IMR-90 (cell line): ENCODE measurements around the gene ZBTB9. TPM values are rescaled to one million over a fixed set of nuclear protein-coding genes. Genes with fewer than 3 reads are reported as not detected.

Experiments used
- ATAC-seq: fragments of 200-7000 bp; cut with Tn5 transposase; 2 replicates; pipeline ENCODE4 v1.9.1; 2020; ENCODE audit warnings: low read depth, mild to moderate bottlenecking, moderate library complexity
- BruUV-seq: library from RNA; stranded (reverse); fragments of 400-500 nt; replicated peaks from 2 replicates; lab custom pipeline; 2021; lab: Mats Ljungman, UMichigan
- CTCF ChIA-PET: fragments of 300-600 bp; formaldehyde crosslinking; extraction: SDS; loops from one replicate; lab custom pipeline; 2021; ENCODE audit warnings: antibody characterized with exemption; lab: Yijun Ruan, JAX
- POLR2A ChIA-PET: fragments of 300-600 bp; sonication (Branson Sonifier 250); formaldehyde crosslinking; loops from one replicate; lab custom pipeline; 2022; ENCODE audit warnings: antibody characterized with exemption; ENCODE audit not compliant: unreplicated experiment; lab: Charles Lee
- DNase-seq: peaks from one replicate; pipeline ENCODE4 v3.0.0; 2013
- H2AFZ ChIP-seq: replicated peaks from 2 replicates; pipeline ENCODE3; 2013; ENCODE audit warnings: low read length, mild to moderate bottlenecking; ENCODE audit not compliant: poor library complexity
- H2AK5ac ChIP-seq: 2 replicates; pipeline ENCODE4 v1.6.1; 2013; ENCODE audit warnings: low read depth, low read length, inconsistent platforms
- H2AK9ac ChIP-seq: replicated peaks from 2 replicates; pipeline ENCODE3; 2013; ENCODE audit warnings: mild to moderate bottlenecking, low read depth, low read length, moderate library complexity; ENCODE audit not compliant: poor library complexity
- H2BK120ac ChIP-seq: 2 replicates; pipeline ENCODE4 v1.6.1; 2013; ENCODE audit warnings: low read depth, low read length, inconsistent platforms
- H2BK15ac ChIP-seq: 3 replicates; pipeline ENCODE4 v1.6.1; 2013; ENCODE audit warnings: low read depth, low read length, inconsistent platforms
- H2BK20ac ChIP-seq: 2 replicates; pipeline ENCODE4 v1.6.1; 2013; ENCODE audit warnings: low read depth, mild to moderate bottlenecking, inconsistent platforms, low read length, moderate library complexity
- H2BK5ac ChIP-seq: 2 replicates; pipeline ENCODE4 v1.6.1; 2013; ENCODE audit warnings: mild to moderate bottlenecking, low read depth, low read length, inconsistent platforms; ENCODE audit not compliant: poor library complexity, severe bottlenecking
- H3K14ac ChIP-seq: replicated peaks from 2 replicates; pipeline ENCODE4 v1.6.1; 2013; ENCODE audit warnings: low read depth, low read length, inconsistent platforms
- H3K18ac ChIP-seq: 2 replicates; pipeline ENCODE4 v1.6.1; 2013; ENCODE audit warnings: low read depth, low read length, control low read depth
- H3K23ac ChIP-seq: 2 replicates; pipeline ENCODE4 v1.6.1; 2013; ENCODE audit warnings: low read depth, low read length, inconsistent platforms
- H3K27ac ChIP-seq: 2 replicates; pipeline ENCODE4 v1.5.1; 2013; ENCODE audit warnings: mild to moderate bottlenecking, control low read depth, low read length; ENCODE audit not compliant: insufficient read depth
- H3K27me3 ChIP-seq: 2 replicates; pipeline ENCODE4 v1.6.1; 2013; ENCODE audit warnings: low read length; ENCODE audit not compliant: control insufficient read depth, insufficient read depth
- H3K36me3 ChIP-seq: 2 replicates; pipeline ENCODE4 v1.6.1; 2013; ENCODE audit warnings: low read length, mixed read lengths; ENCODE audit not compliant: control insufficient read depth, insufficient read depth
- H3K4ac ChIP-seq: 2 replicates; pipeline ENCODE4 v1.6.1; 2013; ENCODE audit warnings: low read depth, low read length, inconsistent platforms
- H3K4me1 ChIP-seq: 2 replicates; pipeline ENCODE4 v1.6.1; 2013; ENCODE audit warnings: low read length, mixed read lengths; ENCODE audit not compliant: control insufficient read depth, insufficient read depth
- H3K4me2 ChIP-seq: 2 replicates; pipeline ENCODE4 v1.6.1; 2013; ENCODE audit warnings: low read depth, mild to moderate bottlenecking, control low read depth, low read length, moderate library complexity
- H3K4me3 ChIP-seq: 2 replicates; pipeline ENCODE4 v1.5.1; 2013; ENCODE audit warnings: low read depth, mild to moderate bottlenecking, control low read depth, low read length, moderate library complexity; ENCODE audit not compliant: insufficient read depth
- H3K56ac ChIP-seq: 2 replicates; pipeline ENCODE4 v1.6.1; 2013; ENCODE audit warnings: low read length, inconsistent platforms; ENCODE audit not compliant: insufficient read depth; ENCODE audit errors: extremely low read depth
- H3K79me1 ChIP-seq, 2 experiments: 2 replicates each; pipeline ENCODE4 v1.6.1; 2013; ENCODE audit warnings: low read length in 2 of 2, inconsistent platforms in 1 of 2, low read depth in 1 of 2
- H3K9ac ChIP-seq: 2 replicates; pipeline ENCODE4 v1.6.1; 2013; ENCODE audit warnings: low read depth, low read length, control low read depth
- H3K9me1 ChIP-seq: 2 replicates; pipeline ENCODE4 v1.6.1; 2013; ENCODE audit warnings: low read length, inconsistent platforms; ENCODE audit not compliant: insufficient read depth
- H3K9me3 ChIP-seq: 2 replicates; pipeline ENCODE4 v1.6.1; 2013; ENCODE audit warnings: low read length; ENCODE audit not compliant: control insufficient read depth, insufficient read depth
- H4K20me1 ChIP-seq: 2 replicates; pipeline ENCODE4 v1.6.1; 2013; ENCODE audit warnings: low read length, inconsistent platforms; ENCODE audit not compliant: insufficient read depth
- H4K5ac ChIP-seq: 2 replicates; pipeline ENCODE4 v1.6.1; 2013; ENCODE audit warnings: mild to moderate bottlenecking, low read depth, low read length, control low read depth
- H4K8ac ChIP-seq, 2 experiments: 2 replicates each; pipeline ENCODE4 v1.6.1; 2013; ENCODE audit warnings: low read depth in 2 of 2, low read length in 2 of 2, control low read depth in 1 of 2, inconsistent platforms in 1 of 2
- H4K91ac ChIP-seq: 2 replicates; pipeline ENCODE4 v1.6.1; 2013; ENCODE audit warnings: low read depth, low read length, inconsistent platforms; ENCODE audit not compliant: insufficient read depth
- BHLHE40 ChIP-seq: fragments of 150-350 bp; IDR thresholded peaks from 2 replicates; pipeline ENCODE4 v1.6.1; 2016; ENCODE audit warnings: mild to moderate bottlenecking, low read depth, low read length
- CEBPB ChIP-seq: IDR thresholded peaks from 2 replicates; pipeline ENCODE4 v1.6.1; 2012; ENCODE audit warnings: low read depth, low read length, improper control_type of control experiment
- FOS ChIP-seq: fragments of 150-350 bp; IDR thresholded peaks from 2 replicates; pipeline ENCODE4 v1.6.1; 2016; ENCODE audit warnings: low read depth, low read length
- MAZ ChIP-seq: IDR thresholded peaks from 2 replicates; pipeline ENCODE4 v1.6.1; 2012; ENCODE audit warnings: low read depth, mild to moderate bottlenecking, low read length, improper control_type of control experiment, moderate library complexity, borderline replicate concordance
- MXI1 ChIP-seq: IDR thresholded peaks from 2 replicates; pipeline ENCODE4 v1.6.1; 2012; ENCODE audit warnings: low read depth, mild to moderate bottlenecking, low read length, moderate library complexity, borderline replicate concordance
- POLR2A ChIP-seq: IDR thresholded peaks from 2 replicates; pipeline ENCODE4 v1.6.1; 2012; ENCODE audit warnings: mild to moderate bottlenecking, low read depth, low read length
- RAD21 ChIP-seq: IDR thresholded peaks from 2 replicates; pipeline ENCODE4 v1.6.1; 2012; ENCODE audit warnings: low read length, improper control_type of control experiment
- RCOR1 ChIP-seq: IDR thresholded peaks from 2 replicates; pipeline ENCODE4 v1.6.1; 2012; ENCODE audit warnings: mild to moderate bottlenecking, low read length, improper control_type of control experiment; ENCODE audit not compliant: insufficient replicate concordance
- RFX5 ChIP-seq: IDR thresholded peaks from 2 replicates; pipeline ENCODE4 v1.8.0; 2012; ENCODE audit warnings: low read depth, mild to moderate bottlenecking, low read length, moderate library complexity
- SMC3 ChIP-seq: fragments of 150-350 bp; IDR thresholded peaks from 2 replicates; pipeline ENCODE4 v1.6.1; 2016; ENCODE audit warnings: low read depth, mild to moderate bottlenecking, antibody characterized with exemption, low read length, moderate library complexity
- WGBS, 2 experiments: methylation state at CpG; one replicate each; pipeline versions ENCODE4 v1.1.5 to v1.1.7; 2013; ENCODE audit warnings: missing lambda C conversion rate in 2 of 2; ENCODE audit not compliant: insufficient read length in 1 of 2; ENCODE audit errors: extremely low coverage in 2 of 2; 5-methylcytosine and 5-hydroxymethylcytosine counted together
- dilution Hi-C: fragments of 300-500 bp; cut with HindIII; formaldehyde crosslinking; loops from one replicate; pipeline ENCODE4 v1.14.3; 2018; ENCODE audit warnings: low sequenced_read_pairs; ENCODE audit not compliant: unreplicated experiment
- in situ Hi-C: fragments of 300-500 bp; cut with MboI; formaldehyde crosslinking; loops from 3 replicates; pipeline ENCODE4 v1.14.3; 2019; ENCODE audit warnings: low sequenced_read_pairs, inconsistent platforms, mixed read lengths
- intact Hi-C: fragments of 100-400 bp; cut with micrococcal nuclease; formaldehyde crosslinking; loops from 2 replicates; pipeline ENCODE4 v1.10.0; 2022
- polyA plus RNA-seq, 3 experiments: library from polyadenylated mRNA; depleted of rRNA; stranded (reverse); fragments of >200 nt; gene quantifications; 2 replicates each; pipeline ENCODE4 v1.2.3, GENCODE V29; 2012; ENCODE audit warnings: low replicate concordance in 1 of 3
- total RNA-seq: library from RNA; depleted of rRNA; stranded (reverse); fragments of >200 nt; gene quantifications from 2 replicates; pipeline ENCODE4 v1.2.3, GENCODE V29; 2012
- TF ChIP-seq, protein P1 (sequence below): conservative IDR thresholded peaks from 2 replicates; pipeline ENCODE4 v1.5.1; 2012; ENCODE audit warnings: mild to moderate bottlenecking, low read depth, low read length, improper control_type of control experiment
- TF ChIP-seq, protein P2 (sequence below): fragments of 150-350 bp; IDR thresholded peaks from 2 replicates; pipeline ENCODE4 v1.6.1; 2017; ENCODE audit warnings: mild to moderate bottlenecking, antibody characterized with exemption, low read length, low read depth

Gene ZBTB9
- total and polyA plus RNA-seq, 2 of the 4 experiments (the other 2 are of a cell fraction) = 5.4 to 5.9 TPM

DNA sequence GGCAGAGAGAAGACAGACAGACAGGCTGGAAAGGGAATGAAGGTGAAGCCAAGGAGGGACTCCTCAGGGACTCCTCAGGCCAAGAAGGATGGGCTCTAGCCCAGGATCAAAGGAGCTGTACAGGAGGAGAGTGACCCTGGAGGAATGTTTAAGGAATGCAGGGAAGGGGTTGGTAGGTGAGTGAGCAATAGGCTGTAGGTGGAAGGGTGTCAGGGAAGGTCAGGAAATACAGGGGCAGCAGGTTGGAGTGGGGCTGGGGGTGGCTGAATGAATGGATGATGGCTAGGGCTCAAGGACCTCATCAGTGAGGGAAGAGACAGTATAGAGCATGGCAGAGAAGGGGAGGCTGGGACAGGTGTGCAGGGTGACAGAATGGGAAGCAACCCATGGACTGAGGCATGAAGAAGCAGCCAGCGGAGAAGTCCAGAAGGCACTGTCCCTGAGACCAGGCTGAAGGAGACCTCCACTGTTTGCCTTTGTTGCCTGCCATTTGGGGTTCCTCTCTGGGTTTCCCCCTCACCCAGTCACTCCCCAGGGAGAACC, 21.3 kb upstream of the ZBTB9 start:
- H3K9ac ChIP-seq = no peak overlapping the region
- no peak for ATAC-seq
- no peak overlapping the region for H2AFZ ChIP-seq
- peaks cover 27% of the 10 kb centered on the region for H3K4me1 ChIP-seq
- H3K56ac ChIP-seq = no peak overlapping the region
- H3K18ac ChIP-seq = no peak overlapping the region
- no peak overlapping the region for H3K27ac ChIP-seq
- intact Hi-C loops = no loop called here
- TF ChIP-seq SMC3 (no peak), MXI1 (no peak), RAD21 (no peak), RFX5 (no peak), BHLHE40 (no peak), POLR2A (no peak), FOS (no peak), CEBPB (no peak), MAZ (no peak), RCOR1 (no peak)
- TF ChIP-seq, protein P1, sequence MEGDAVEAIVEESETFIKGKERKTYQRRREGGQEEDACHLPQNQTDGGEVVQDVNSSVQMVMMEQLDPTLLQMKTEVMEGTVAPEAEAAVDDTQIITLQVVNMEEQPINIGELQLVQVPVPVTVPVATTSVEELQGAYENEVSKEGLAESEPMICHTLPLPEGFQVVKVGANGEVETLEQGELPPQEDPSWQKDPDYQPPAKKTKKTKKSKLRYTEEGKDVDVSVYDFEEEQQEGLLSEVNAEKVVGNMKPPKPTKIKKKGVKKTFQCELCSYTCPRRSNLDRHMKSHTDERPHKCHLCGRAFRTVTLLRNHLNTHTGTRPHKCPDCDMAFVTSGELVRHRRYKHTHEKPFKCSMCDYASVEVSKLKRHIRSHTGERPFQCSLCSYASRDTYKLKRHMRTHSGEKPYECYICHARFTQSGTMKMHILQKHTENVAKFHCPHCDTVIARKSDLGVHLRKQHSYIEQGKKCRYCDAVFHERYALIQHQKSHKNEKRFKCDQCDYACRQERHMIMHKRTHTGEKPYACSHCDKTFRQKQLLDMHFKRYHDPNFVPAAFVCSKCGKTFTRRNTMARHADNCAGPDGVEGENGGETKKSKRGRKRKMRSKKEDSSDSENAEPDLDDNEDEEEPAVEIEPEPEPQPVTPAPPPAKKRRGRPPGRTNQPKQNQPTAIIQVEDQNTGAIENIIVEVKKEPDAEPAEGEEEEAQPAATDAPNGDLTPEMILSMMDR = no peak
- TF ChIP-seq, protein P2, sequence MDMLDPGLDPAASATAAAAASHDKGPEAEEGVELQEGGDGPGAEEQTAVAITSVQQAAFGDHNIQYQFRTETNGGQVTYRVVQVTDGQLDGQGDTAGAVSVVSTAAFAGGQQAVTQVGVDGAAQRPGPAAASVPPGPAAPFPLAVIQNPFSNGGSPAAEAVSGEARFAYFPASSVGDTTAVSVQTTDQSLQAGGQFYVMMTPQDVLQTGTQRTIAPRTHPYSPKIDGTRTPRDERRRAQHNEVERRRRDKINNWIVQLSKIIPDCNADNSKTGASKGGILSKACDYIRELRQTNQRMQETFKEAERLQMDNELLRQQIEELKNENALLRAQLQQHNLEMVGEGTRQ = no peak
- H3K4ac ChIP-seq = peak overlapping the region; percentile 24; the same call in 1 of the 2 replicates
- ChIA-PET POLR2A (no interaction called here), CTCF (no interaction called here)
- no peak overlapping the region for H4K91ac ChIP-seq
- no peak overlapping the region for H4K5ac ChIP-seq
- no peaks in the 10 kb centered on the region for H3K27me3 ChIP-seq
- peak overlapping the region; percentile 59 for H3K23ac ChIP-seq
- peak overlapping the region; percentile 52 for H2AK9ac ChIP-seq
- H4K8ac ChIP-seq = no peak overlapping the region; a peak in 1 of 4 replicates
- H3K4me3 ChIP-seq = no peak overlapping the region
- H2BK5ac ChIP-seq = peak overlapping the region; percentile 17
- H3K36me3 ChIP-seq = peaks cover 30% of the 10 kb centered on the region
- no peak overlapping the region for H3K14ac ChIP-seq
- dilution Hi-C loops = no loop called here
- no peak for DNase-seq
- peaks cover 26% of the 10 kb centered on the region for H3K9me1 ChIP-seq
- no TSS peak for BruUV-seq
- no peak overlapping the region for H2BK20ac ChIP-seq
- no CpG with 5 or more reads among the region's 1 CpG for WGBS, 2 experiments
- H2AK5ac ChIP-seq = peak overlapping the region; percentile 51; the same call in 1 of the 2 replicates
- no peak overlapping the region for H2BK120ac ChIP-seq
- in situ Hi-C loops = no loop called here
- H3K4me2 ChIP-seq = no peak overlapping the region
- peaks cover 22 to 72% of the 10 kb centered on the region in 2 experiments for H3K79me1 ChIP-seq
- H4K20me1 ChIP-seq = peaks cover 35% of the 10 kb centered on the region
- no peak overlapping the region; the same call in 2 of the 3 replicates for H2BK15ac ChIP-seq
- H3K9me3 ChIP-seq = no peaks in the 10 kb centered on the region
